H9 (cell line): ENCODE results near the gene DPH7. TPM values are rescaled to one million over a fixed set of nuclear protein-coding genes. Genes with fewer than 3 reads are reported as not detected.

Experiments used
- DNase-seq: peaks from one replicate; pipeline ENCODE4 v3.0.0-alpha.2; 2017
- H2AFZ ChIP-seq: one replicate; pipeline ENCODE4 v1.6.1; 2013; ENCODE audit warnings: mild to moderate bottlenecking, low read length, control low read depth, moderate library complexity
- H2AK5ac ChIP-seq: 2 replicates; pipeline ENCODE4 v1.6.1; 2013; ENCODE audit warnings: low read length, control low read depth, mixed read lengths; ENCODE audit not compliant: insufficient read length
- H2BK120ac ChIP-seq: one replicate; pipeline ENCODE4 v1.6.1; 2013; ENCODE audit warnings: low read depth, mild to moderate bottlenecking, low read length, control low read depth, inconsistent platforms; ENCODE audit not compliant: poor library complexity, severe bottlenecking
- H2BK12ac ChIP-seq: 2 replicates; pipeline ENCODE4 v1.6.1; 2013; ENCODE audit warnings: low read length, control low read depth, mixed read lengths, low read depth; ENCODE audit not compliant: insufficient read length
- H2BK15ac ChIP-seq: 2 replicates; pipeline ENCODE4 v1.6.1; 2013; ENCODE audit warnings: low read depth, low read length, control low read depth
- H2BK20ac ChIP-seq: one replicate; pipeline ENCODE4 v1.6.1; 2013; ENCODE audit warnings: low read depth, mild to moderate bottlenecking, low read length, control low read depth, inconsistent platforms; ENCODE audit not compliant: poor library complexity, severe bottlenecking
- H2BK5ac ChIP-seq: 2 replicates; pipeline ENCODE4 v1.6.1; 2013; ENCODE audit warnings: low read length, control low read depth, mixed read lengths; ENCODE audit not compliant: insufficient read length
- H3K14ac ChIP-seq: 2 replicates; pipeline ENCODE4 v1.6.1; 2013; ENCODE audit warnings: low read length, control low read depth; ENCODE audit not compliant: insufficient read depth
- H3K18ac ChIP-seq: 2 replicates; pipeline ENCODE4 v1.6.1; 2013; ENCODE audit warnings: low read depth, mild to moderate bottlenecking, mixed read lengths, low read length, control low read depth; ENCODE audit not compliant: insufficient read length
- H3K23ac ChIP-seq: 2 replicates; pipeline ENCODE4 v1.6.1; 2013; ENCODE audit warnings: low read length, control low read depth, mixed read lengths, low read depth; ENCODE audit not compliant: insufficient read length
- H3K23me2 ChIP-seq: 2 replicates; pipeline ENCODE4 v1.6.1; 2013; ENCODE audit warnings: low read depth, mild to moderate bottlenecking, mixed read lengths, low read length, control low read depth; ENCODE audit not compliant: insufficient read length, poor library complexity, severe bottlenecking
- H3K27ac ChIP-seq: 2 replicates; pipeline ENCODE4 v1.5.1; 2013; ENCODE audit warnings: low read length, control low read depth, mixed read lengths, low read depth; ENCODE audit not compliant: insufficient read length
- H3K27me3 ChIP-seq: 2 replicates; pipeline ENCODE4 v1.6.1; 2013; ENCODE audit warnings: low read length, control low read depth, inconsistent platforms; ENCODE audit not compliant: insufficient read depth
- H3K4ac ChIP-seq: 2 replicates; pipeline ENCODE4 v1.6.1; 2013; ENCODE audit warnings: low read depth, mild to moderate bottlenecking, control low read depth, inconsistent platforms, low read length, moderate library complexity
- H3K4me1 ChIP-seq: 2 replicates; pipeline ENCODE4 v1.6.1; 2013; ENCODE audit warnings: low read length, control low read depth, inconsistent platforms; ENCODE audit not compliant: insufficient read depth
- H3K4me2 ChIP-seq: 2 replicates; pipeline ENCODE4 v1.6.1; 2013; ENCODE audit warnings: low read length, control low read depth, mixed read lengths; ENCODE audit not compliant: insufficient read length, insufficient read depth
- H3K56ac ChIP-seq: 2 replicates; pipeline ENCODE4 v1.6.1; 2013; ENCODE audit warnings: low read depth, mild to moderate bottlenecking, mixed read lengths, low read length, control low read depth; ENCODE audit not compliant: insufficient read length
- H3K79me1 ChIP-seq: 2 replicates; pipeline ENCODE4 v1.6.1; 2013; ENCODE audit warnings: low read depth, mild to moderate bottlenecking, moderate library complexity, low read length, control low read depth, inconsistent platforms; ENCODE audit not compliant: insufficient read depth, poor library complexity, severe bottlenecking
- H3K79me2 ChIP-seq: 2 replicates; pipeline ENCODE4 v1.6.1; 2013; ENCODE audit warnings: low read length, control low read depth, inconsistent platforms; ENCODE audit not compliant: insufficient read depth
- H3K9ac ChIP-seq: 2 replicates; pipeline ENCODE4 v1.6.1; 2013; ENCODE audit warnings: low read length, control low read depth, mixed read lengths; ENCODE audit not compliant: insufficient read length; ENCODE audit errors: extremely low read depth
- H3K9me3 ChIP-seq: one replicate; pipeline ENCODE4 v1.6.1; 2013; ENCODE audit warnings: low read depth, low read length, inconsistent platforms; ENCODE audit not compliant: control insufficient read depth
- H3T11ph ChIP-seq: one replicate; pipeline ENCODE4 v1.6.1; 2013; ENCODE audit warnings: mild to moderate bottlenecking, low read length, control low read depth, inconsistent platforms
- H4K20me1 ChIP-seq: one replicate; pipeline ENCODE4 v1.6.1; 2013; ENCODE audit not compliant: control insufficient read depth, insufficient read length, insufficient read depth
- H4K5ac ChIP-seq: 2 replicates; pipeline ENCODE4 v1.6.1; 2013; ENCODE audit warnings: low read depth, mild to moderate bottlenecking, mixed read lengths, low read length, control low read depth; ENCODE audit not compliant: insufficient read length
- H4K8ac ChIP-seq: replicated peaks from 2 replicates; pipeline ENCODE4 v1.6.1; 2013; ENCODE audit warnings: low read length, control low read depth, mixed read lengths, low read depth; ENCODE audit not compliant: insufficient read length
- H4K91ac ChIP-seq: 2 replicates; pipeline ENCODE4 v1.6.1; 2013; ENCODE audit warnings: low read depth, mild to moderate bottlenecking, moderate library complexity, mixed read lengths, low read length, control low read depth; ENCODE audit not compliant: insufficient read length
- H3K27ac Mint-ChIP-seq, 3 experiments: 2 replicates in 2 of 3; 3 replicates in 1 of 3; pipeline ENCODE4 v1.8.0; 2020 to 2021; ENCODE audit warnings: mixed read lengths in 3 of 3, mild to moderate bottlenecking in 1 of 3, moderate library complexity in 1 of 3
- H3K27me3 Mint-ChIP-seq: 2 replicates; pipeline ENCODE4 v1.8.0; 2021; ENCODE audit warnings: low read depth, mild to moderate bottlenecking, moderate library complexity, mixed read lengths
- H3K36me3 Mint-ChIP-seq, 3 experiments: 2 replicates in 2 of 3; 3 replicates in 1 of 3; pipeline ENCODE4 v1.8.0; 2020 to 2021; ENCODE audit warnings: low read depth in 3 of 3, mixed read lengths in 3 of 3; ENCODE audit not compliant: insufficient read depth in 1 of 3
- H3K4me1 Mint-ChIP-seq, 2 experiments: 2 replicates each; pipeline ENCODE4 v1.8.0; 2020; ENCODE audit warnings: mixed read lengths in 2 of 2
- H3K4me3 Mint-ChIP-seq, 2 experiments: 2 replicates in 1 of 2; 3 replicates in 1 of 2; pipeline ENCODE4 v1.8.0; 2020 to 2021; ENCODE audit warnings: mild to moderate bottlenecking in 2 of 2, mixed read lengths in 2 of 2, moderate library complexity in 1 of 2
- H3K9me3 Mint-ChIP-seq, 2 experiments: 2 replicates in 1 of 2; 3 replicates in 1 of 2; pipeline ENCODE4 v1.8.0; 2020; ENCODE audit warnings: mild to moderate bottlenecking in 2 of 2, mixed read lengths in 2 of 2, moderate library complexity in 1 of 2
- CTCF ChIP-seq: fragments of 200-600 bp; sonication (generic); conservative IDR thresholded peaks from 3 replicates; pipeline ENCODE4 v1.8.0; 2021; ENCODE audit warnings: antibody characterized with exemption, mild to moderate bottlenecking
- WGBS: extraction: QIAGEN DNeasy Blood & Tissue Kit; methylation state at CpG from one replicate; pipeline ENCODE4 v1.1.7; 2013; ENCODE audit warnings: missing lambda C conversion rate, low lambda C conversion rate, mixed read lengths; ENCODE audit not compliant: insufficient read length; ENCODE audit errors: extremely low coverage; 5-methylcytosine and 5-hydroxymethylcytosine counted together
- total RNA-seq: library from RNA; stranded (reverse); gene quantifications from 2 replicates; pipeline ENCODE4 v1.2.1, GENCODE V29; 2021

Gene DPH7
- total RNA-seq, 1 experiment from 2014 or later, result 51.3 TPM

GRCh38 chr9:137590469-137591383 lies 12.0 kb upstream of the DPH7 start, which contains the start of gene ZMYND19:
TSS of gene ZMYND19 (minus strand) at chr9:137590512. CDS start at chr9:137590263, 249 bp downstream.
- Histone ChIP-seq H4K8ac (no peak within 1 kb of the TSS), H2BK120ac (no peak within 1 kb of the TSS), H3T11ph (no peak within 1 kb of the TSS), H2AK5ac (no peak within 1 kb of the TSS), H3K4ac (no peak within 1 kb of the TSS), H3K14ac (peak within 1 kb of the TSS; percentile 87), H4K20me1 (no peaks in the 10 kb centered on the region), H2BK5ac (no peak within 1 kb of the TSS), H3K79me1 (peaks cover 6% of the 10 kb centered on the region), H4K5ac (no peak within 1 kb of the TSS), H3K4me1 (peaks cover 4% of the 10 kb centered on the region; the same call in 1 of the 2 replicates), H2BK20ac (no peak within 1 kb of the TSS), H2BK12ac (no peak within 1 kb of the TSS), H3K23me2 (peaks cover 9% of the 10 kb centered on the region), H3K9ac (peak within 1 kb of the TSS; percentile 80), H3K27ac (no peak within 1 kb of the TSS), H3K56ac (no peak within 1 kb of the TSS), H3K9me3 (no peaks in the 10 kb centered on the region), H3K23ac (no peak within 1 kb of the TSS), H2AFZ (no peak within 1 kb of the TSS), H4K91ac (no peak within 1 kb of the TSS), H3K4me2 (peak within 1 kb of the TSS; percentile 95), H3K18ac (peak within 1 kb of the TSS; percentile 51), H3K27me3 (no peaks in the 10 kb centered on the region), H2BK15ac (no peak within 1 kb of the TSS; the same call in 1 of the 2 replicates), H3K79me2 (peaks cover 4% of the 10 kb centered on the region; the same call in 1 of the 2 replicates)
- peak; percentile 85 for DNase-seq
- WGBS, result no CpG with 5 or more reads among the region's 113 CpGs
- H3K27me3 Mint-ChIP-seq, result peaks cover 13% of the 10 kb centered on the region
- H3K27ac Mint-ChIP-seq, result peak within 1 kb of the TSS; percentile 12 to 98 (median 97); a peak in 3 of 7 replicates
- peaks cover 22 to 38% (median 31%) of the 10 kb centered on the region in 3 experiments; a peak in 6 of 7 replicates for H3K36me3 Mint-ChIP-seq
- no peaks in the 10 kb centered on the region; a peak in 1 of 5 replicates for H3K9me3 Mint-ChIP-seq
- no peak; the same call in 2 of the 3 replicates for TF ChIP-seq CTCF
- H3K4me1 Mint-ChIP-seq, result peaks cover 5 to 14% of the 10 kb centered on the region in 2 experiments; a peak in 3 of 4 replicates
- peak within 1 kb of the TSS; percentile 95 to 99 for H3K4me3 Mint-ChIP-seq
